Colonic mucosa (tissue), 4 donors: ENCODE measurements around the gene MYL3. TPM values are rescaled to one million over a fixed set of nuclear protein-coding genes. Genes with fewer than 3 reads are reported as not detected.
A peak's percentile ranks its signal among the peaks of the same experiment; 100 is the strongest.
"Not testable (repeated sequence)": the region's sequence is repeated elsewhere in the genome, so short reads cannot be mapped to it uniquely, and the experiment has no call there.

Experiments
- DNase-seq: peaks from one replicate; pipeline ENCODE4 v3.0.0-alpha.2; 2020
- H3K27ac ChIP-seq: fragments of 200-600 bp; one replicate; pipeline ENCODE4 v1.8.0; 2021
- H3K27me3 ChIP-seq: fragments of 200-600 bp; one replicate; pipeline ENCODE4 v1.8.0; 2021
- H3K36me3 ChIP-seq: fragments of 200-600 bp; one replicate; pipeline ENCODE4 v1.8.0; 2021
- H3K4me1 ChIP-seq: fragments of 200-600 bp; one replicate; pipeline ENCODE4 v1.8.0; 2021; ENCODE audit warnings: mild to moderate bottlenecking
- H3K4me3 ChIP-seq: fragments of 200-600 bp; one replicate; pipeline ENCODE4 v1.8.0; 2021
- H3K9ac ChIP-seq, 2 donors: one replicate each; pipeline ENCODE4 v1.7.0; 2013; ENCODE audit warnings: control low read depth in 2 of 2, low read depth in 2 of 2, low read length in 2 of 2
- H3K9me3 ChIP-seq: fragments of 200-600 bp; one replicate; pipeline ENCODE4 v1.8.0; 2021
- CTCF ChIP-seq: fragments of 200-600 bp; IDR thresholded peaks from one replicate; pipeline ENCODE4 v1.8.0; 2022; ENCODE audit warnings: antibody characterized with exemption, mild to moderate bottlenecking
- intact Hi-C: fragments of 100-400 bp; cut with DNase I; formaldehyde crosslinking; loops from one replicate; pipeline ENCODE4 v1.14.1; 2022
- total RNA-seq, 2 donors: library from RNA; stranded (reverse); fragmentation: NEBNext Ultra II Directional in 1 of 2; extraction: Animal tissue kit (Norgen Biotek cat#: 25700) in 1 of 2; gene quantifications; one replicate each; pipeline ENCODE4 v1.2.1, GENCODE V29; 2021
- donor health status: healthy.
- donor health status: DM: no; HTN: no; CAD: no.
- donor health status: DM: no; HTN: no; CAD: no.

MYL3 gene
- total RNA-seq, 2 donors from 2014 or later: 1.7 TPM; not detected in 1

GRCh38 chr3:46811615-46812236 lies 51.5 kb downstream of the MYL3 start:
- no peak for DNase-seq
- no peaks in the 10 kb centered on the region for H3K36me3 ChIP-seq
- no peak for TF ChIP-seq CTCF
- H3K9me3 ChIP-seq: no peaks in the 10 kb centered on the region
- H3K4me3 ChIP-seq: peak overlapping the region; percentile 39
- H3K9ac ChIP-seq: peak overlapping the region in 1 of 2 donors; percentile 50
- peaks cover 3% of the 10 kb centered on the region for H3K27me3 ChIP-seq
- intact Hi-C loops: no loop called here
- H3K27ac ChIP-seq: no peak overlapping the region
- peaks cover 9% of the 10 kb centered on the region for H3K4me1 ChIP-seq

GRCh38 chr3:46808766-46809165 lies 54.5 kb downstream of the MYL3 start:
- H3K4me3 ChIP-seq, H3K4me1 ChIP-seq, H3K9me3 ChIP-seq, intact Hi-C loops, H3K27me3 ChIP-seq, H3K9ac ChIP-seq, DNase-seq, H3K36me3 ChIP-seq, H3K27ac ChIP-seq: not testable (repeated sequence)

Other genes with a start within 250 kb of the MYL3 start
- gene ALS2CL, start 169.8 kb downstream of the MYL3 start, total RNA-seq: 10 to 100 TPM; 21.8 to 40.3 TPM
- under 1 TPM in 1 of 2 donors, not detected in 1; 0.13 TPM for gene TMIE, start 162.1 kb downstream of the MYL3 start, total RNA-seq
- gene PRSS50, start 145.6 kb downstream of the MYL3 start, total RNA-seq: not detected
- gene PTH1R, start 14.3 kb upstream of the MYL3 start, total RNA-seq: under 1 TPM; 0.69 to 0.86 TPM
- gene CCDC12, start 113.3 kb upstream of the MYL3 start, total RNA-seq: 10 to 100 TPM; 34.1 to 55.7 TPM
- 100 to 1,000 TPM in 1 of 2 donors, 10 to 100 TPM in 1; 40.9 to 106 TPM for gene NBEAL2, start 116.2 kb upstream of the MYL3 start, total RNA-seq